ENCODE results near the gene MYO9B.

DNA sequence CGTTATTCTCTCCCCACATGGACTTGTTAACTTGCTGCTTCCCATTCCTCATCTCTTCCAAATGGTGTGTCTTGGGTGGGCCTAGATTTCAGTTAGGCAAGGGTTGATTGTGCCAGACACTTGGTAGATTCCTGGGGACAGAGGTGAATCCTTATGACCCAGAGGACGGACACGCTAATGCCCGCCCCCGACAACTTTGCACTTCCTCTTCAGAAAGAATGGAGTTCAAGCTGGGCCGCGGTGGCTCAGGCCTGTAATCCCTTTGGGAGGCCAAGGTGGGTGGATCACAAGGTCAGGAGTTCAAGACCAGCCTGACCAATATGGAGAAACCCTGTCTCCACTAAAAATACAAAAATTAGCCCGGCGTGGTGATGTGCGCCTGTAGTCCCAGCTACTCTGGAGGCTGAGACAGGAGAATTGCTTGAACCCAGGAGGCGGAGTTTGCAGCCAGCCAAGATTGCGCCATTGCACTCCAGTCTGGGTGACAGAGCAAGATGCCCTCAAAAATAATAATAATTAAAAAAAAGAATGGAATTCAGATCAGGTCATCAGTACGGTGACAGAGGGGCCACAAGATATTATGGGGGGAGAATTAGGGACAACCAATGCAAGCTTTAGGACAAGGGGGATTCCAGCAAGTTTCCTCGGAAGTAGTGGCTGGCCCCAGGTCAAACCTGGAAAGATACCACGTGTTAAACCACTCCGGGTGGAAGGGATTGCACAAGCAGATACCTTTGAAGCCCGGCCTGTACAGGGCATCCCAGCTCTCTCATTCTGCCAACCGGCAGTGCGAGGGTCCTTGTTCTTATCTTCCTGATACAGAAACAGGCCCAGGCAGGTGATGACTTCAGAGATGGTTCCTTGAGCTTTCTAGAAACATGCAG, 2.7 kb downstream of the MYO9B start:
- TF ChIP-seq, protein P1, sequence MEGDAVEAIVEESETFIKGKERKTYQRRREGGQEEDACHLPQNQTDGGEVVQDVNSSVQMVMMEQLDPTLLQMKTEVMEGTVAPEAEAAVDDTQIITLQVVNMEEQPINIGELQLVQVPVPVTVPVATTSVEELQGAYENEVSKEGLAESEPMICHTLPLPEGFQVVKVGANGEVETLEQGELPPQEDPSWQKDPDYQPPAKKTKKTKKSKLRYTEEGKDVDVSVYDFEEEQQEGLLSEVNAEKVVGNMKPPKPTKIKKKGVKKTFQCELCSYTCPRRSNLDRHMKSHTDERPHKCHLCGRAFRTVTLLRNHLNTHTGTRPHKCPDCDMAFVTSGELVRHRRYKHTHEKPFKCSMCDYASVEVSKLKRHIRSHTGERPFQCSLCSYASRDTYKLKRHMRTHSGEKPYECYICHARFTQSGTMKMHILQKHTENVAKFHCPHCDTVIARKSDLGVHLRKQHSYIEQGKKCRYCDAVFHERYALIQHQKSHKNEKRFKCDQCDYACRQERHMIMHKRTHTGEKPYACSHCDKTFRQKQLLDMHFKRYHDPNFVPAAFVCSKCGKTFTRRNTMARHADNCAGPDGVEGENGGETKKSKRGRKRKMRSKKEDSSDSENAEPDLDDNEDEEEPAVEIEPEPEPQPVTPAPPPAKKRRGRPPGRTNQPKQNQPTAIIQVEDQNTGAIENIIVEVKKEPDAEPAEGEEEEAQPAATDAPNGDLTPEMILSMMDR (IDR thresholded peaks at IDR 0.05; ENCODE audit: insufficient read depth, low read length, poor library complexity, severe bottlenecking) = no peak
- no peak for TF ChIP-seq EZH2phosphoT487 (conservative IDR thresholded peaks at IDR 0.05; ENCODE audit: low read length)
